Stimulated activated CD8-positive, alpha-beta memory T cell treated with anti-CD3 and anti-CD28 coated beads, Interleukin-12 subunit alpha, Interleukin-12 subunit beta, amount 100 ng/mL, for 24 hours (primary cell): ENCODE data around the gene CCNT1.
A peak's percentile ranks its signal among the peaks of the same experiment; 100 is the strongest.
"Not testable (repeated sequence)": the region's sequence is repeated elsewhere in the genome, so short reads cannot be mapped to it uniquely, and the experiment has no call there.

Experiments
- DNase-seq: peaks from one replicate; pipeline ENCODE4 v3.0.0-alpha.2; 2020; ENCODE audit errors: extremely low read depth

Gene CCNT1

GRCh38 chr12:48716493-48717251 lies at the start of gene CCNT1:
Gene CCNT1, minus strand, starts transcription at chr12:48716707. Its CDS starts 32 bp downstream, at chr12:48716675.
- DNase-seq, result peak; percentile 98

- no peak for DNase-seq
Observed at GRCh38 chr12:48765753-48766162, 49.3 kb upstream of the CCNT1 start.

- no peak for DNase-seq
Observed at GRCh38 chr12:48764521-48764920, 48.0 kb upstream of the CCNT1 start.

- DNase-seq, result no peak
Observed at GRCh38 chr12:48758737-48759136, 42.2 kb upstream of the CCNT1 start.

- DNase-seq, result no peak
Observed at GRCh38 chr12:48758186-48758585, 41.7 kb upstream of the CCNT1 start.

GRCh38 chr12:48750769-48751356 lies 34.4 kb upstream of the CCNT1 start:
- DNase-seq, result no peak

GRCh38 chr12:48750215-48750614 lies 33.7 kb upstream of the CCNT1 start:
- no peak for DNase-seq

GRCh38 chr12:48744251-48745008 lies 27.9 kb upstream of the CCNT1 start:
- no peak for DNase-seq

- no peak for DNase-seq
Observed at GRCh38 chr12:48739618-48740269, 23.2 kb upstream of the CCNT1 start.

- no peak for DNase-seq
Observed at GRCh38 chr12:48736456-48736855, 19.9 kb upstream of the CCNT1 start.

GRCh38 chr12:48728807-48729206 lies 12.3 kb upstream of the CCNT1 start:
- no peak for DNase-seq

GRCh38 chr12:48720737-48721136 lies 4.2 kb upstream of the CCNT1 start:
- DNase-seq, result not testable (repeated sequence)

GRCh38 chr12:48720171-48720570 lies 3.7 kb upstream of the CCNT1 start:
- not testable (repeated sequence) for DNase-seq

GRCh38 chr12:48719002-48719401 lies 2.5 kb upstream of the CCNT1 start:
- not testable (repeated sequence) for DNase-seq

- no peak for DNase-seq
Observed at GRCh38 chr12:48717252-48717695, 767 bp upstream of the CCNT1 start.

- DNase-seq, result no peak
Observed at GRCh38 chr12:48716168-48716492, 377 bp downstream of the CCNT1 start.

- DNase-seq, result no peak
Observed at GRCh38 chr12:48712209-48712608, 4.3 kb downstream of the CCNT1 start.

GRCh38 chr12:48698822-48699221 lies 17.7 kb downstream of the CCNT1 start:
- not testable (repeated sequence) for DNase-seq

- DNase-seq, result no peak
Observed at GRCh38 chr12:48696626-48697025, 19.9 kb downstream of the CCNT1 start.

GRCh38 chr12:48695859-48696258 lies 20.6 kb downstream of the CCNT1 start:
- no peak for DNase-seq

GRCh38 chr12:48694038-48694437 lies 22.5 kb downstream of the CCNT1 start:
- DNase-seq, result no peak

- DNase-seq, result no peak
Observed at GRCh38 chr12:48693572-48693971, 22.9 kb downstream of the CCNT1 start.
